ENCODE results near the gene NPR3.

The NPR3 gene

GRCh38 chr5:32712481-32713360, 1.6 kb downstream of the NPR3 start:
- no peak for DNase-seq

DNA sequence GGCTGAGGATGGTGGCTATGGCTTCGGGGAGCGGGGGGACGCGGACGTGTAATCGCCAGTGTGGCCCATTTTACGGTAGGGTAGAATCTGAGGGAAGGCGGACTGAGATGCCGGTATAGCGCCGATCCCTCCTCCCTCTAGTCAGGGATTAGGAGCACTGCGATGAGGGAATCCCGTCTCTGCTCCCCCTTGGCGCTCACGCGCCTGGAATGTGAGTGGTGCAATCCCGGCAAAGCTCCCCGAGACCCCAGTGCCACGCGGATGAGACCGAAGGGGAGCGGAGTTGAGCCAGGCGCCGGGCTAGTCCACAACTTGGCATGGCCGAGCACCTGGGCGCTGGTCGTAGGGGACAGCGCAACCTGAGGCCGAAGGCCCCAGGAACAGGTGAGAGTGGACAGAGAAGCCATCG, 2.2 kb downstream of the NPR3 start:
- DNase-seq = no peak

- DNase-seq = no peak
Measured at GRCh38 chr5:32713770-32714381, 2.8 kb downstream of the NPR3 start.

GRCh38 chr5:32714836-32715235, 3.7 kb downstream of the NPR3 start:
- no peak for DNase-seq

GRCh38 chr5:32720300-32720699, 9.2 kb downstream of the NPR3 start:
- DNase-seq = no peak

GRCh38 chr5:32721626-32722025, 10.5 kb downstream of the NPR3 start:
- no peak for DNase-seq

- DNase-seq = no peak
Measured at GRCh38 chr5:32722957-32723356, 11.8 kb downstream of the NPR3 start.

- DNase-seq = no peak
Measured at GRCh38 chr5:32724526-32724925, 13.4 kb downstream of the NPR3 start.

DNA sequence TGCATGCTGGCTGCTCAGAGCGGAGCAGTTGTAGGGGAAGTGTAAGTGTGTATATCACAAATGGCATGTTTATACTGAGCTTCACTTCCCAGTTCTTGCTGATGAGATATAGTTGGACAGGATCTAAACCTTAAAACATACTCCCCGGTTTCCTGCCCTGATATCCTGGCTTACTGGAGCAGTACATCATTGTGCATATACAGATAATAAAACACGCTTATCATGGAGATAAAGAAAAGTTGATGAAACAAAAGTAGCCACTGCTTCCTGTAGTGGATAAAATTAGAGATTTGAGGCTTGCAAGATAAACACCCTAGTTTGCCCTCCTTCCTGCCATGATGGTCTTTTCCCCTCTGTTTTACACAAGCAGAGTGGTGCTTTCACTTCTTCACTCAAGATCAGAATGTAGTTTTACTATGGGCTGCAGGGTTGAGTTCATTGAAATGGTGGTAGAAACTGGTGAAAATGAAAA, 15.0 kb downstream of the NPR3 start:
- DNase-seq = no peak

DNA sequence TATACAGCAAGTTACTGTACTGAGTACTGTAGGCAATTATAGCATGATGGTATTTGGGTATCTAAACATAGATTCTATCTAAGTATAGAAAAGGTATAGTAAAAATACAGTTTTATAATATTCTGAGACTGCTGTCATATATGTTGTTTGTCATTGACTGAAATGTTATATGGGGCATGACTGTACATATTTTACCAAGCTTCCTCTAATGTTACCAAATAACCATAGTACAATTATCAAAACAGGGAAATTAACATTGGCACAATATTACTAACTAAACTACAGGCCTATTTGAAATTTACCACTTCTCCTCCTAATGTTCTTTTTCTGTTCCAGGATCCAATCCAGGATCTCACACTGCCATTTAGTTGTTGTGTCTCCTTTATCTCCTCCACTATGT, 18.5 kb downstream of the NPR3 start:
- no peak for DNase-seq

GRCh38 chr5:32733590-32734340, 22.6 kb downstream of the NPR3 start:
- no peak for DNase-seq

DNA sequence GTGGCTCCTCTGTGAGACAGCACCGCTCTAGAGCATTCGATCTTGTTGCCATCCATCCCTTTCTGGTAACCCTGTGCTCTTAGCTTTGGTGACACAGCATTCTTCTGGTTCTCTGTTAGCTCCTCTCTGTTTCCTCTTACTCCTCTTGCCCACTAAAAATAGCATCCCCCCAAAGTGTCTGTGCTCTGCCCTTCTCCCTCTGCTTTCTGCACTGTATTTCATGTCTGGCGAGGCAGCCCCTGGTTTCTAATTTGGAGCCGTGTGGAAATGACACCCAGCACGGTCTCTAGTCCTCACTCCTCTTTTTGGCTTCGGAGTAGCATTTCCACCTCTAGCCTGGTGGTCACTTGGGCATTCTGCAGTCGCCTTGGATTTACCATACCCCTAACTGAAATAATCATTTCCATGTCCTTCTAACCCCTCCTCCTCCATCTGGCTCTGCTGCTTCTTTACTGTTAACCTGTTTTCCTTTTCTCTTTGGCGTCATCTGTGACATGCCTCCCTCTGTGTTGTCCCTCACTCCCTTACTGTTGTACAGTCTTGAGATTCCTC, 23.8 kb downstream of the NPR3 start:
- DNase-seq = no peak

DNA sequence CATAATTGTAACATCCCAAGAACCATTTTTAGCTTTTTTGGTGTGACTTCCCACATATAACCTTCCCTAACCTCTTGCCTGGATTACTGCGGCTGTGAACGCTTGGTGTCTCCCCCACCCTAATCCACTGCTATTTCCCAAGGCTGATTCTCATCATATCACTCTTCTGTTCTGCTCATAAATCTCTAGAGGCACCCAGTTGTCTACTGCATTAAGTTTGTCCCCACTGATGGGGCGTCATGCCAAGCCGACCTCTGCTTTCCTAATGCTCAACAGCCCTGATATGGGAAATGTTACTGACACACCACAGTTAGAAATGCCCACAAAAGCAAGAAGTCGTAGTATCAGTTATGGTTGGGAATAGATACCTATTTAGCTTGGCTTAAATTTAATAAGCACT, 24.4 kb downstream of the NPR3 start:
- DNase-seq = no peak

GRCh38 chr5:32736842-32737241, 25.7 kb downstream of the NPR3 start:
- DNase-seq = no peak

DNA sequence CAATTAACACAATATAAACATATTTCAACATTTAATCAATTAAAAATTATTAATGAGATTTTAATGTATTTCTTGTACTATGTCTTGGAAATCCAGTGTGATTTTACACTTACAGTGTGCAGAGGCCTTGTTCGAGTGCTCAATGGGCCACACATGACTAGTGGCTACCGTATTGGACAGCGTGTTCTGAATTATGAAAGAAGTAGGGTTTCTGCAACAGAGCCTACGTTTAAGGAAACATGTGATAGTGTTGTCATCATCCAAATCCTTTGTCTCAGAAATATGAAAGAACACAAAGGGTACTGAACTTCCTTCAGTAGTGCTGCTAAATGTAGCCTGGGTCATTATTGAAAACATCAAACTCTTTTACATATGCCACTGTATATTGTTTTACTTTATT, 29.5 kb downstream of the NPR3 start:
- no peak for DNase-seq

DNA sequence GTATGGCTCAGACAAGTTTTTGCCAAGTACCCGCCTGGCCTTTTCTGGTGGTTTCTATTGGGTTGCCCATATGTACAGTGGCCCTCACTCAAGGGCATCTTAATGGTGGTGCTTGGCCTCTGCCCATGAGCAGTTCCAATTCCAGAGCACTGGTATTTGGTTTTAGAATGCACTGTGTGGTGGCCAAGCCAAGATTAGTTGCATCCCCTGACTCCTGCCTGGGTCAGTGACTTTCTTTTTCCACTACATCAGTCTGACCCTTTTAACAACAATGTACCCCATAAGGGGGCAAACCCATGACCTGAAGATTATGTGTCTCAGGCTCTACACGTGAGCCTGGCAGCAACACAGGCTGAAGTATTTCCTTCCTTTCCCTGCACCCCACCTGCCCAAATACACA, 34.2 kb downstream of the NPR3 start:
- DNase-seq = no peak

- no peak for DNase-seq
Measured at GRCh38 chr5:32752411-32752810, 41.3 kb downstream of the NPR3 start.

DNA sequence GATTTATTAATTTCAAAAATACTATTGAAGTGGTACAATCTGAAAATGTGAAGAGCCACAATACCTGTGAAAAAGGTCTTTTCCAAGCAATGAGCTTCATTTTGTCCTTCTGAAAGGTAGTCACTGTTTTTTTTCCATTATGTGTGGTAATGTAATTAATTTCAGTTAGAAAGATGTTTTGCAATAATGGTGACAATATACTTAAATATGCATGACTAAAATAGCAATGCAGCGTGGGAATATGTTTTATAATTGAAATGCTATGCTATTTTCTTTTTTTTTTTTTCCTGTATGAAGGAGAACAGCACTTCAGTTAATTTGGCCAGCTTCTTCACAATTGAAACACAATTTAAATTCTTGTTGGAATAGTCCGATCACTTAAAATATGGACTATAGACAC, 41.9 kb downstream of the NPR3 start:
- DNase-seq = no peak

GRCh38 chr5:32753765-32754164, 42.6 kb downstream of the NPR3 start:
- DNase-seq = no peak

DNA sequence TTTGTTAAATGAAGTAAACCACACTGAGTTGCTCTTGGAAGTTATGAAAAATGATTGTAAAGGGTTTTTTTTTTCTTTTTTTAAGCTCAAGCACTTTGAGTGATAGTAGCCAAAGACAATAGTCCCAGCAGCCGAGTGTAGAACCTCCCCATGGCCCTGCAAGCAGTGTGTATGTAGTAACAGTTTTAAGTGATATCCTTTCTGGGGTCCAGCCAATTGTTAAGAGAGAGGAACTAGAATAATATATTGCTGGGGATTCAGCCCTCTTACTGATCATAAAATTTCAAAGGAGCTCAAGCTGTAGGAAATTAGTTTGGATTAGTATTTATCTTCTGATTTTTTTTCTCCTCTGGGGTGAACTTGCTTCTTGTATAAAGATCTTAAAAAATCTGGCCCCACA, 43.2 kb downstream of the NPR3 start:
- no peak for DNase-seq

- no peak for DNase-seq
Measured at GRCh38 chr5:32760091-32760509, 49.0 kb downstream of the NPR3 start.

DNA sequence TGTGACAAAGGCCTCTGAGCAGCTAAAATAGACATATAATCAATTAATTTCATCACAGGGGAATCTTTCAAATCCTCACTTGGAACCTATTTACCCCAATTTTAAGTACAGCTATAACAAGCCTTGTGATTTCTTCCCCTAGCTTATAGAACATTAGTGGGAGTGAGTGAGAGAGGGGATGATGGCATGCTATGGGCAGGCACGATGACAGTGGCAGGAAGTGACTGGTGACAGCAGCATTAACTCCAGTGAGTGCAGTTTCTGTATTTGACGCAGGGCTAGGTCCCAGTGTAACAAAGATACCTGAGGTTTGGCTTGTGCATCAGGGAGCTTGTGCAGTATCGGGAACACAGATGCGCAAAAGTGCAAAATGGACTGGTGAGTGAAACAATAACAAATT, 54.1 kb downstream of the NPR3 start:
- no peak for DNase-seq

GRCh38 chr5:32767948-32768467, 56.9 kb downstream of the NPR3 start:
- no peak for DNase-seq

Data from hippocampal formation (tissue), 2 donors.